Measurements from ENCODE around the gene PLA2G4A.

Gene PLA2G4A

DNA sequence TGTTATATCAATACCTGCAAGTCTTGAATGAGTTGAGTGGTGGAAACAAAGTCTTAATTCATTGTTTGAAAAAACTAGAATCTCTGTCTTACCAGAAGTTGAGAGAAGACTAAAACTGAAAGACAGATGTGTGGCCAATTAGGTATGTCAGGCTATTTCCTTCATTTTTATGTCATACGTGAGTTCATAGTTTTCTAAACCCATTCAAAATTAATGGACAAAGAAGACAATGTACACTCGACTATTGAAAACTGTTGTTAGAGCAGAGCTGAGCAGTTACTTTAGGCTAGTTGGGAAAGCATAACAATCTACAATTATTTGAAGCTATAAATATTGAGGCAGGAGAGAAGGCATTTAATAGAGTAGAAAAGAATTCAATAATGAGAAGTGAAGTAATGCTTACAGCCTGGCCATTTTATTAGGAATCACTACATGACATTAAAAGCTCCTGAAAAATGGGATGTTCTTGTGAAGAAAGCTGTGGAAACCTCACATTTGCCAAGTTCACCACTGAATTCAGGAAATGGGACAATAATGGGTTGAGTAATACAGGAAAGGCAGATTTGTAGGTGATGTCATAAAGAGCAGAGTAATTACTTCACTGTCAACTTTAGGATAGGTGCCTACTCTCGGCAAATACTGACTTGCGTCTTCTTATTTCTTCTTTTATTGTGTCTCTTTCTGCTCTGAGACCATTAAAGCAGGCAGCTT, 204.4 kb downstream of the PLA2G4A start:
- Histone ChIP-seq H3K4me1 (ENCODE audit: control insufficient read depth, insufficient read depth, low read length) (no peaks in the 10 kb centered on the region), H3K9me3 (ENCODE audit: control insufficient read depth, low read length) (no peaks in the 10 kb centered on the region), H3K27ac (ENCODE audit: insufficient read depth, low read depth, low read length, poor library complexity, severe bottlenecking) (no peak overlapping the region), H3K27me3 (ENCODE audit: control insufficient read depth, insufficient read depth, low read length, poor library complexity, severe bottlenecking) (no peaks in the 10 kb centered on the region), H3K36me3 (ENCODE audit: control insufficient read depth, insufficient read depth, low read length) (no peaks in the 10 kb centered on the region), H3K4me3 (ENCODE audit: insufficient read depth, low read depth, low read length) (no peak overlapping the region)
- 82 to 96% methylated on average over 4 of the region's 4 CpGs for WGBS, 2 experiments

DNA sequence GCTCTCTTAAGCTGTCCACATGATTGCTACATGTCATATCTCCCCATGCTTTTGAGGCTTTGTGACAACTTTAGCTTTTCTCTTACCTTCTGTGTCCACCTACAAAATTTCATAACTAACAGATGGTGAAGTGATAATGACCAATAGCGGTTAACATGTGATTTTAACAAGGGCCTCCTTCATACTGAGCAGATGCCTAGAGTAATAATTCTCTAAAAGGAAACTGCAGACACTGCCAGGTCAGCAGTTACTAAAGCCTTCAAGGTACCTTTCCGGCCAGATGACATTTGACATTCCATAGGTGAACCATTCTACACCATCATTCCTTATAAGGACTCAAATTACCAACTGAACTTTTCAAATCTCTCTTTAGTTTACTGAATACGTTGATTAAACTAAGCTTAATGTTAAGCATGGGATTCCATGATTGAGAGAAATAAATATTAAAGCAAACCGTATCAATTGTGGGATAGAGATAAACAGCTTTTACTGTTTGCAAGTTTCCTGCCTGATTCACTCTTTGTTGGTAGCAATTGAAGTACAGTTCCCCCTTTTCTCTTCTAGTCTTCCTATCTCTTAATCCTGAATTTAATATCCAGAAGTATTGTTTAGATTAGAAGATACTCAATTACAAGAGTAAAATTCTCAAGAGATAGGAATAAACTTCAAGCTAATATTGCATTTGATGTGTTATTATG, 205.1 kb downstream of the PLA2G4A start:
- Histone ChIP-seq H3K9me3 (ENCODE audit: control insufficient read depth, low read length) (no peaks in the 10 kb centered on the region), H3K27ac (ENCODE audit: insufficient read depth, low read depth, low read length, poor library complexity, severe bottlenecking) (no peak overlapping the region), H3K36me3 (ENCODE audit: control insufficient read depth, insufficient read depth, low read length) (no peaks in the 10 kb centered on the region), H3K27me3 (ENCODE audit: control insufficient read depth, insufficient read depth, low read length, poor library complexity, severe bottlenecking) (no peaks in the 10 kb centered on the region), H3K4me1 (ENCODE audit: control insufficient read depth, insufficient read depth, low read length) (no peaks in the 10 kb centered on the region), H3K4me3 (ENCODE audit: insufficient read depth, low read depth, low read length) (no peak overlapping the region)
- 92 to 95% methylated on average over 4 of the region's 4 CpGs for WGBS, 2 experiments

DNA sequence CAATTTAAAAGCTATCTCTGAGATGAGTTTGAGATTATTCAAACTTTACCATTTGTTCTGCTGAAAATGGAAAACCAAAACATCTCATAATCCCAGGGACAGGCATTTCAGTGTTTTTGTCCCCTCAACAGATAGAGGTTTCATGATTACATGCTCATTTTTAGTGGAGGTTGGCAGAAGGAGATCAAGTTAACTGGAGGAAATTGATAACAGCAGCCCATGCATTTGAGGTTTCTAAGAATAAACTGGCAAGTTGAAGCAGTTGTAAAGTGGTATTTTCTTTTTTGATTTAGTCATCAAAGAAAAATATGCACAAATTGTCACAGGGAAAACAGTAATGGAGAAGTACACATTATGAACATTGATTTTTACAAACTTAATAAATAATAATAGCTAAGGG, 205.8 kb downstream of the PLA2G4A start:
- Histone ChIP-seq H3K36me3 (ENCODE audit: control insufficient read depth, insufficient read depth, low read length) (no peaks in the 10 kb centered on the region), H3K4me3 (ENCODE audit: insufficient read depth, low read depth, low read length) (no peak overlapping the region), H3K27me3 (ENCODE audit: control insufficient read depth, insufficient read depth, low read length, poor library complexity, severe bottlenecking) (no peaks in the 10 kb centered on the region), H3K9me3 (ENCODE audit: control insufficient read depth, low read length) (no peaks in the 10 kb centered on the region), H3K27ac (ENCODE audit: insufficient read depth, low read depth, low read length, poor library complexity, severe bottlenecking) (no peak overlapping the region), H3K4me1 (ENCODE audit: control insufficient read depth, insufficient read depth, low read length) (no peaks in the 10 kb centered on the region)

DNA sequence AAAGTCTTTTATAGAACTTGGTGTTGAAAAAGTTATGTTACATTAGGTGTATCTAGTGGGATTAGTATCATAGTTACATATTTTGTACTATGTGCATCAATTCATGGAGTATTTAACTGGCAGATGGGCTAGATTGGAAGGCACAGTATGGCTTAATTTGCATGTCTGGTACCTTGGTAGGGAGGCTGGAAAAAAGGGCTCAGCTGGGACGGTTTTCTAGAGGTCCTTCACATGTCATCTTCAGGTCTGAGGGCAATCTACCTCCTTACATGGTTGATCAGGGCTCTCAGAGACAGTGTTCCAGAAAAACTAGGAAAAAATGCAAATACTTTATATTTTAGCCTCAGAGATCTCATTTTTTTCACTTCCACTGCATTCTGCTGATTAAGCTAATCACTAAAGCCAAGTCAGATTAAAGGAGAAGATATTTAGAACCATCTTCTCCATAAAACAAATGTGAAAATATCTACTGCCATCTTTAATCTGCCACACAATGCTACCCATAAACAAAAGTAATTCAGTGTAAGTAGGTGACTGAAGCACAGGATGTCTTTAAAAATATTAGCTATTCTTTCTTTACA, 209.3 kb downstream of the PLA2G4A start:
- Histone ChIP-seq H3K36me3 (ENCODE audit: control insufficient read depth, insufficient read depth, low read length) (no peaks in the 10 kb centered on the region), H3K4me1 (ENCODE audit: control insufficient read depth, insufficient read depth, low read length) (no peaks in the 10 kb centered on the region), H3K27me3 (ENCODE audit: control insufficient read depth, insufficient read depth, low read length, poor library complexity, severe bottlenecking) (no peaks in the 10 kb centered on the region), H3K9me3 (ENCODE audit: control insufficient read depth, low read length) (no peaks in the 10 kb centered on the region), H3K27ac (ENCODE audit: insufficient read depth, low read depth, low read length, poor library complexity, severe bottlenecking) (no peak overlapping the region), H3K4me3 (ENCODE audit: insufficient read depth, low read depth, low read length) (no peak overlapping the region)
- 75 to 89% methylated on average over 1 of the region's 1 CpG for WGBS, 2 experiments

Measured in ectodermal cell (in vitro differentiated cells).